Muscle layer of duodenum (tissue), 2 donors: ENCODE measurements around the gene ASF1A.

ENCODE experiments used
- H3K27ac ChIP-seq: one replicate; pipeline ENCODE4 v1.7.0; 2013; ENCODE audit warnings: mild to moderate bottlenecking, low read length
- H3K27me3 ChIP-seq: one replicate; pipeline ENCODE4 v1.7.0; 2013; ENCODE audit warnings: low read depth, mild to moderate bottlenecking, control low read depth, low read length
- H3K36me3 ChIP-seq, 2 donors: one replicate each; pipeline ENCODE4 v1.7.0; 2013; ENCODE audit warnings: low read length in 2 of 2, control low read depth in 1 of 2, mild to moderate bottlenecking in 1 of 2; ENCODE audit not compliant: insufficient read depth in 2 of 2, control insufficient read depth in 1 of 2
- H3K4me1 ChIP-seq, 2 donors: one replicate each; pipeline ENCODE4 v1.7.0; 2013; ENCODE audit warnings: low read length in 2 of 2, mild to moderate bottlenecking in 2 of 2, control low read depth in 1 of 2, moderate library complexity in 1 of 2; ENCODE audit not compliant: insufficient read depth in 2 of 2, control insufficient read depth in 1 of 2
- H3K4me3 ChIP-seq, 2 donors: one replicate each; pipeline ENCODE4 v1.7.0; 2013; ENCODE audit warnings: low read length in 2 of 2, low read depth in 1 of 2, mild to moderate bottlenecking in 1 of 2
- H3K9me3 ChIP-seq, 2 donors: one replicate each; pipeline ENCODE4 v1.7.0; 2013; ENCODE audit warnings: low read length in 2 of 2, control low read depth in 1 of 2, mild to moderate bottlenecking in 1 of 2; ENCODE audit not compliant: control insufficient read depth in 1 of 2
- donor health status: healthy.

The ASF1A gene

DNA sequence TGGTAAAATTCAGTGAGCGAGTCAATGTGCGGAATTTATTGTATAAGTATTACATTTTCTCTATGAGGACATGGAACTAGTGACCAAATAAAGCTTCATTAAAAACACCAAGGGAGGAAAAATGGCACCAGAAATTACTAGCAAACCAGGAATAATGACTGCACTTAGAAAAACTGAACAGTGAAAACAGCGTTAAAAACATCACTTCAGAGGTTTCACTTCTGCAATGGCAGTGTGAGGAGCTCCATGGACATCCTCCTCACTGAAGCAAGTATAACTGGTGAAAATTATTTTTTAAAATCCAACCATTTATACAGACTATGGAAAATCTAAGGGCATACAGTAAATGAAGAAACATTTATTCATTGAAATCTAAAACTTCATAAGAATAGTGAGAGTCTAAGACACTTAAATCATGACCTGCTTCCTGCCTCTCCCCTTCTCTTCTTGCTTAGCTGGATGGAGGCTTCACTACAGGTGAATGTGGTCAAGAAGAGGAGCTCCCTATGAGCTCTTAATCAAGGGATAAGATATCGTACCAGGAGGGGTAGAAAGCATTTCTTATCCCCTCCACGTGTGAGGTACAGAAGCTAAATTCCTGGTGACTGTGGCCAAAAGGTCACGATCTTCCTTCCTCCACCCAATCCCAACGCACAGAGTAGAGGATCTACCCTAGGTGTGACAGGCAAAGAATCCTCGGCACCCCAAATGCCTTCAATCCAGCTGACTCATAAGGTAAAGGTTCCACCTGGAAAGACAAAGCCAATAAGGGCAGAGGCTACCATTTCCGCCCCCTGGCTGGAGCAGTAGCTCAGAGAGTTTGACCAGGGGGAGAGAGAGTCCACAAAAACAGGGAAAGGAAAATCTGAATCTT is 12.3 kb upstream of the ASF1A start:
- Histone ChIP-seq H3K4me3 (no peak overlapping the region), H3K36me3 (no peaks in the 10 kb centered on the region), H3K27ac (no peak overlapping the region), H3K27me3 (no peaks in the 10 kb centered on the region), H3K4me1 (no peaks in the 10 kb centered on the region), H3K9me3 (no peaks in the 10 kb centered on the region)

DNA sequence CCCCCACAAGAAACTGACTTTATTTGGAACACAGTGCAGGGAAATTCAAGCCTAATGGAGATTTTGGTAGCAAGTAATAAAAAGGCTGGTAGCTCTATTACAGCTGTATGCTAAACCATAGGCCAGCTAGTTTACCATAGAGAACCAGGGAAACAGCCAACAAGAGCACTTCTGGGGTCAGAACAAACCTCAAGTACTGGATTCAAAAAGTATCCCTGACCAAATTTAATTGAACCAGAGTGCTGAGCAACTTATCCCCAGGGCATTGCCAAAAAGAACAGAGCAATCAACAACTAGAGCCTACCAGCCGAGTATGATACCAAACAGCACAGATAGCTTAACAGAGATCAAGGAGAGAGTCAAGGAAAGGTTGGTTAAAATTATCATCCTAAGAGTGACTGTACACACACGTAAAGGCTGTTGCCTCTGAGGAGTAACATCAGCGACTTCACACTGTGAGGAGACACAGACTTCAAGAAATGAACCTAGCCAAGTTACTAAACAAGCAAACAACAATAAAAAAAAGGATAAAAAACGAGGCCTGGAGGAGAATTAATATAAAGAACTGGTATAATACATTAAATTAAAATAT is 11.5 kb upstream of the ASF1A start:
- H3K4me3 ChIP-seq: no peak overlapping the region
- no peaks in the 10 kb centered on the region for H3K27me3 ChIP-seq
- no peaks in the 10 kb centered on the region for H3K4me1 ChIP-seq
- no peak overlapping the region for H3K27ac ChIP-seq
- no peaks in the 10 kb centered on the region for H3K9me3 ChIP-seq
- H3K36me3 ChIP-seq: no peaks in the 10 kb centered on the region

DNA sequence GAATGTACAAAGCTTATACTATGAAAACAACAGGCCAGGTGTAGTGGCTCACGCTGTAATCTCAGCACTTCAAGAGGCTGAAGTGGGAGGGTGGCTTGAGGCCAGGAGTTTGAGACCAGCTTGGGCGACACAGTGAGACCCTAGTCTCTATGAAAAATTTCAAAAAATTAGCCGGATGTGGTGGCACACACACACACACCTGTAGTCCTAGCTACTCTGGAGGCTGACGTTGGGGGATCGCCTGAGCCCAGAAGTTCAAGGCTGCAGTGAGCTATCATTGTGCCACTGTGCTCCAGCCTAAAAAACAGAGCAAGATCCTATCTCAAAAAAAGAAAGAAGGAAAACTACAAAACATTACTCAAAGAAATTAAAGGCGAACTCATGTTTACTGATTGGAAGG is 7.3 kb upstream of the ASF1A start:
- Histone ChIP-seq H3K27ac (no peak overlapping the region), H3K27me3 (no peaks in the 10 kb centered on the region), H3K9me3 (no peaks in the 10 kb centered on the region), H3K36me3 (no peaks in the 10 kb centered on the region), H3K4me1 (no peaks in the 10 kb centered on the region), H3K4me3 (no peak overlapping the region)

DNA sequence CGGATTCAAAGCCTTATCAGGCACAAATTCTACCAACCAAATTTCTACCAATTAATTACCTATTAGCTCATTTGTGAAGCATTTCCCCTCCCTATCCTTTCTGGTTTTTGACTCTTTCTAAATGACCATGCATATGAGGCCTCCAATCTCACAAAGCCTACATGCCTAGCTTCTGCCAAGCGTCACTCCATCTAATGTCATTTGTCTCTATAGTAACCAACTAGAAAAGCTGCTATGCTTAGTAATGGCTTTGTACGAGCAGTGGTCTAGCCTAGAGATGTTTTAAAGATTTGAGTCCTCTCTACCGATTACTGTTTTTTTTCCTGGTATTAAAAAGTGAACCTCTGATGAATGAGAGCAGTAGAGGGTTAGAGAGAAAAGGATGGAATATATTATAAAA is 4.8 kb upstream of the ASF1A start:
- H3K9me3 ChIP-seq: no peaks in the 10 kb centered on the region
- H3K27me3 ChIP-seq: no peaks in the 10 kb centered on the region
- H3K36me3 ChIP-seq: peaks cover 0 to under 1% of the 10 kb centered on the region in 2 donors
- no peak overlapping the region for H3K4me3 ChIP-seq
- H3K4me1 ChIP-seq: peaks cover 4 to 6% of the 10 kb centered on the region in 2 donors
- no peak overlapping the region for H3K27ac ChIP-seq

DNA sequence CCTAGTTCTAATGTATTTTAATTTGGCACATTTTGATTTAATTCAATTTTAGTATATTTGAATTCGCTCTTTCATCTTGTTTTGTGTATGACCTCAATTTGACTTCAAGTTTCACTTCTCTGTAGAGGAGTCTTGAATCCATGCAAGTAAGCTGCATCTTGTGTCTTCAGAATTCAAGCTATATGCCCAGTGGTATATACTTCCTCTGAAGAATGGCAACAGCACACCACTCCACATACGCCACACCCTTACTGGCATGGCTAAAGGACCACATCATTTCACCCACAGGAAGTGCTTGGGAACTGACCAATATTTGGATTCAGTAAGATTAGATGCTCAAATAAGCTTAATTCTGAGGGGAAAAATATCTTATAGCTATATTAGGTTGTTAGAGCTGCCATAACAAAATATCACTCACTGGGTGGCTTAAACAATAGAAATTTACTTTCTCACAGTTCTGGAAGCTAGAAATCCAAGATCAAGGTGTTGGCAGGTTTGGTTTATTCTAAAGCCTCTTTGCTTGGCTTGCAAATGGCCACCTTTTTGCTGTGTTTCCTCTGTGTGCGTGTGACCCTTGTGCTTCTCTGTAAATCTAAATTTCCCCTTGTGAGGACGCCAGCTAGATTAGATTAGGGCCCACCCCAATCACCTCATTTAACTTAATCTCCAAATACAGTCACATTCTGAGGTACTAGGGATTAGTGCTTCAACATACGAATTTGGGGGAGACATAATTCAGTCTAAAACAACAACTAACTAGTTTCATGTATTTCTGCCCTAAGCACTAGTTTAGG is 2.8 kb upstream of the ASF1A start:
- H3K9me3 ChIP-seq: no peaks in the 10 kb centered on the region
- H3K27ac ChIP-seq: no peak overlapping the region
- peaks cover 6 to 10% of the 10 kb centered on the region in 2 donors for H3K4me1 ChIP-seq
- no peak overlapping the region for H3K4me3 ChIP-seq
- peaks cover 0 to 5% of the 10 kb centered on the region in 2 donors for H3K36me3 ChIP-seq
- H3K27me3 ChIP-seq: no peaks in the 10 kb centered on the region

DNA sequence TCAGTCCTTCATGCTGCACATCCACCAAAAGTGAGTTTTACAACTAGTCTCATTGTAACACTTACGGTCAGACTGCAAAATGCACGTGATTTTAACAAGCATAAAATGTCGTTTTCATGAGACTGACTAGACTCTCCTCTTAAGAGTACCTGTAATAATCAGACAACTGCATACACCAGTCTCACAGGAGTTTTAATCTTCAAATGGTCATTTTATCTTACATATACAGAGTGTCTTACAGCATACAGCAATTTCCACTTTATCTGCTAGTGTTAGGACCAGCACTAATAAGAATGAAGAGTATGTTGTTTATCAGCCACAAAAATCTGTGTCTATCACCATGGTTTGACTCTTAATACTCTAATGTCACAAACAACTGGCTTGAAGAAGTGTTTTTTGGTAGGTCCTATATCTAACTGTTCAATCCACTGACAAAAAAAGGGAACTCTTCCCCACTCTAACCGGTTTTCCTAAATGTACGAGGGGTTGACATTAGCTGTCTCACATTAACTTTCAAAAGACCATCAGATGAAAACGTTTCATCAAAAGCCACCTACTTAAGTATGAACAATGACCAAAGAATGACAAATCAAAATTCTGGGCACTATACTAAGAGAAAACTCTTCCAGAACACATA is 1.5 kb upstream of the ASF1A start:
- Histone ChIP-seq H3K27me3 (no peaks in the 10 kb centered on the region), H3K9me3 (no peaks in the 10 kb centered on the region), H3K4me3 (peak overlapping the region; percentile 90 to 99), H3K4me1 (peaks cover 12 to 16% of the 10 kb centered on the region in 2 donors), H3K36me3 (peaks cover 0 to 5% of the 10 kb centered on the region in 2 donors), H3K27ac (peak overlapping the region; percentile 98)

DNA sequence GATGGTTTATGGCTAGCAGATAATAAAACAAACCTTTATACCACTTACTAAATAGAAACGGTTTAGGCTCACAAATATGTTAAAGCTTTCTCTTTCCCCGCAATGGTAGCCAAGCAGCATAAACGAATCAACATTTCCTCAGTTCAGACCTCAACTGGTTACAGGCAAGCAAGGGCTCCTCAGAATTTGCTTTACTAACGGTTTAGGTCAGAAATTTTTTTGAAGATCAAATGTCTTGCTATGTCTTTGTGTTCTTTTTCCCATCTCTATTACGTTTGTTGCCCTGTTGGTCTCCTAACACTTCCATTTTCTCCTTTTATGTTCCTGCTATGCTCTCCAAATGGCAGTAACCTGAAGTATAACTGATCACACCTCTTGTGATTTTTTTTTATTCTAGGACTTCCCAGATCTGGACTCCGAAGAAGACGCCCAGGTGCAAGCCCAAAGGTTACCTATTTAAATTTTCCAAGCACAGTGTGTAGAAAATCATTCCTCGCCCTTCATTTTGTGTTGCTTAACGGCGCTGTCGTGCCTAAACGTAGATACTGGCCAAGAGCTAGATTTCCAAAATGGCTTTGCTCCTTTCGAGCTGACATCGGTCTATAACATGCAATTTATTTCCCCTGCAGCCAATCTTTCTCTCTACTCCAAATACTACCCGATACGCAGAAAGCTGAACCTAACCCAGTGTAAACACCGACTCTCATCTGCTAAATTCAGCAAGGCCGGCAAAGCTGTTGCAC is 717 bp upstream of the ASF1A start:
- Histone ChIP-seq H3K27ac (peak overlapping the region; percentile 98), H3K4me3 (peak overlapping the region; percentile 90 to 99), H3K4me1 (peaks cover 12 to 19% of the 10 kb centered on the region in 2 donors), H3K27me3 (no peaks in the 10 kb centered on the region), H3K9me3 (no peaks in the 10 kb centered on the region), H3K36me3 (peaks cover 0 to 5% of the 10 kb centered on the region in 2 donors)

DNA sequence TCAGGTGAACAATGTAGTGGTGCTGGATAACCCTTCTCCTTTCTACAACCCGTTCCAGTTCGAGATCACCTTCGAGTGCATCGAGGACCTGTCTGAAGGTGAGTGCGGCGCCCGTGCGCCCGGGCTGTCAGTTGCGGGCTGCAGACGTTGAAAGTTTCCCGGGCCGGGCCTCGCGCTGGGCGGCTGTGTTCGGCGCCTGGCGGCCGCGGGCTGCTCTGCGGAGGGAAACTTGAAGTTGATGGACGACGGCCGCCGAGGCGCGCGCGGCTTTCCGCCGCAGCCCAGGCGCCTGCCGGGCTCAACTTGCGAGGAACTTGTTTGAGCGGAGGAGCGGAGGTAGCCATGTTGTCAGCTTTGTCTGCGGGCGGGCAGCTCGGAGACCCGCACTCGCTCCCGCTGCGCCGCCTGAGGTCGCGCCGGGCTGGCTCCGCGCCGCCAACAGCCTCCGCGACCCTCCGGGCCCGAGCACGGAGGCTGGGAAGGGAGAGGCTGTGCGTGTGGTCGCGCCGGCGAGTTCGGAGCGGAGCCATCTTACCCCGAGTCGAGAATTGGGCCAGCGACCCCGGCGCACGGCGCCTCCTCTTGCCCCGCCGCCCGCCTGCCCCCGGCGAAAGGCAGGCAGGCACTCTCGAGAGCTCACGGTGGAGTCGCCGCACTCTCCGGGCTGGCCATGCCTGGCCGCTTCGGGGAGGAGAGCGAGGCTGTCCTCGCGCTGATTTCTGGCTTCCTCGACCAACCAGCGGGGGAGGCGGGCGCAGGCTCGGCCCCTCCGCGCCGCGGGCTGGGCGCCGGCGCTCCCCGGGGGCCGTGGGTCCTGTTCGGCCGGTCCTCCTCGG is 691 bp downstream of the ASF1A start:
- Histone ChIP-seq H3K9me3 (no peaks in the 10 kb centered on the region), H3K36me3 (peaks cover 0 to 11% of the 10 kb centered on the region in 2 donors), H3K4me3 (peak overlapping the region; percentile 92 to 99), H3K4me1 (peaks cover 12 to 19% of the 10 kb centered on the region in 2 donors), H3K27me3 (no peaks in the 10 kb centered on the region), H3K27ac (peak overlapping the region; percentile 79)

DNA sequence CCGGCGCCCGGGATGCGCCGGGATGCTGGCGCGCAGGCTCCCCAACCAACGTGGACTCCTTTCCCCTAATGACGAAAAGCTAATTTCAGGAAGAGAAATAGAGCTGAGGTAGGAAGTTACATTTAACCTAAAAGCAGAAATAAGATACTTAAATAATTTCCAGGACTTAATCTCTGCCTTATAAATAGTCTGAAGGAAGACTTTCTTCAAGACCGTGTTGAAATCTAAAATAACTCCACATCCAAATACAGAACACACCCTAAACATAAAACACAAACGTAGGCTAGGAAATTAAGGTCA is 1.3 kb downstream of the ASF1A start:
- Histone ChIP-seq H3K4me3 (peak overlapping the region; percentile 92 to 99), H3K9me3 (no peaks in the 10 kb centered on the region), H3K27me3 (no peaks in the 10 kb centered on the region), H3K4me1 (peaks cover 12 to 19% of the 10 kb centered on the region in 2 donors), H3K36me3 (peaks cover 0 to 11% of the 10 kb centered on the region in 2 donors), H3K27ac (peak overlapping the region; percentile 79)

DNA sequence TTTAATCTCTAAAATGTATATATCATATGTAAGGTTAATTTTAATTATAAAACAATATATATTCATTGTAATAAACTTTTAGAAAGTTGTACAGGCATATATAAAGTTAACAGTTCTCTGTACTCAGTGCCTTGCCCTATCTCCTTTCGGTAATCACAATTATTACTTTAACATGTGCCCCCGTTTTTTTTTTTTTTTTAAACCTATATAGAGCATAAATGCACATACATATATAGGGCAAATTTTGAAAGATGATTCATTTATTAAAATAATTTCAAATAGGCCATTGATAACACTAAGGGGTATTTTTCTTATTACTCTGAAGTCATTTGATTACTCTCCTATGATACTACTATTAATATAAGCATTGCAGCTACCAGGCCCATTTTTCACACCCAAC is 1.9 kb downstream of the ASF1A start:
- H3K4me1 ChIP-seq: peaks cover 12 to 19% of the 10 kb centered on the region in 2 donors
- no peaks in the 10 kb centered on the region for H3K9me3 ChIP-seq
- no peak overlapping the region for H3K4me3 ChIP-seq
- H3K27me3 ChIP-seq: no peaks in the 10 kb centered on the region
- peak overlapping the region; percentile 19 for H3K27ac ChIP-seq
- H3K36me3 ChIP-seq: peaks cover 3 to 11% of the 10 kb centered on the region in 2 donors
